GM12891 (cell line): ENCODE results near the gene SRP68.

Experiments used
- DNase-seq: peaks from one replicate; pipeline ENCODE4 v3.0.0; 2011; ENCODE audit warnings: low spot score; ENCODE audit not compliant: insufficient read length
- FAIRE-seq: peaks from 2 replicates; lab custom pipeline; 2011; peaks lifted over from hg19 to GRCh38; lab: Jason Lieb, UNC
- PAX5 ChIP-seq: IDR thresholded peaks from 2 replicates; pipeline ENCODE4 v1.6.1; 2011; ENCODE audit warnings: low read length, moderate library complexity, mild to moderate bottlenecking; ENCODE audit not compliant: insufficient read depth, severe bottlenecking
- POLR2A ChIP-seq: IDR thresholded peaks from 2 replicates; pipeline ENCODE4 v1.6.1; 2011; ENCODE audit warnings: low read depth, low read length, control low read depth
- POLR2AphosphoS5 ChIP-seq: IDR thresholded peaks from 2 replicates; pipeline ENCODE4 v1.6.1; 2011; ENCODE audit warnings: low read depth, low read length, control low read depth
- POU2F2 ChIP-seq: IDR thresholded peaks from 2 replicates; pipeline ENCODE4 v1.6.1; 2011; ENCODE audit warnings: low read depth, mild to moderate bottlenecking, control low read depth, low read length, moderate library complexity
- SPI1 ChIP-seq: IDR thresholded peaks from 2 replicates; pipeline ENCODE4 v1.6.1; 2011; ENCODE audit warnings: low read depth, low read length, control low read depth
- TAF1 ChIP-seq: IDR thresholded peaks from 2 replicates; pipeline ENCODE4 v1.6.1; 2011; ENCODE audit warnings: low read depth, low read length, control low read depth

Gene SRP68

GRCh38 chr17:76032780-76033108, 39.6 kb downstream of the SRP68 start:
- TF ChIP-seq POLR2A (no peak), TAF1 (no peak), SPI1 (no peak), POU2F2 (no peak), POLR2AphosphoS5 (no peak), PAX5 (no peak)
- no peak for FAIRE-seq
- no peak for DNase-seq

GRCh38 chr17:76032073-76032779, 40.1 kb downstream of the SRP68 start:
- no peak for TF ChIP-seq SPI1
- TF ChIP-seq PAX5, result no peak
- no peak for TF ChIP-seq POLR2A
- TF ChIP-seq POLR2AphosphoS5, result no peak
- no peak for TF ChIP-seq TAF1
- no peak for TF ChIP-seq POU2F2
- no peak for FAIRE-seq

DNA sequence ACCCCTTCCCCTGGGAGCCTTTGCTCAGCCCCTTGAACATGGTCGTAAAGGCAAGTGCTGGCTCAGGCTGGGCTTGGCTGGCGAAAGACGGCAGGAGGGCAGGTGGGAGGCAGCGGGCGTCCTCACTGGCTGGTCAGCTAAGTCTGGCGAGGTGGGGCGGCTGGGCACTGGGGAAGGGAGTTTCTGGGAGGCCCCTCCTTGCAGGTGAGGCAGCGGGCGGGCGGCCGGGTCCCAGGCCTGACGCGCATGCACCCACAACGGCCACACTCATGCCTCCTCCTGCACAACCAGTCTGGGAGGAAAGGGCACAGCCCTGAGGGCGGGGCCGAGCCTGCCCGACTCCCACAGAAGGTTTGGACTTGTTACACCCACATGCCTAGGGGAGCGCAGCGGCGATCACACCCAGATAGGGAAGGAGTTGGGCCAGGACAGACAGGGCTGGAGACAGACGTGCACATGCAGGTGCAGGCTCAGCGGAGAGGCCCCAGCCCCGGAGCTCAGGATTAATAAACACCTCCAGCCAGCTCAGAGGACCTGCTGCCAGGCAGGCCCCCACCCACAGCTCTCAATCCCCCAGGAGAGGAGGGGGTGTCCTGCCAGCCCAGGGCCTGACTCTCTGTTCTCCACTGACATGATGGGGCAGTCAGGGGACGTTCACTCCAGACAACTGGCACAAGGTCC, 45.0 kb downstream of the SRP68 start, which contains the start of gene EVPL:
Gene EVPL, minus strand, starts transcription at position 148 of the 681 bp plus-strand sequence. Its CDS starts 108 bp downstream, at position 40.
- FAIRE-seq, result no peak
- DNase-seq, result no peak

More at GRCh38 chr17:76032073-76032779, 40.1 kb downstream of the SRP68 start:
- no peak for DNase-seq

DNA sequence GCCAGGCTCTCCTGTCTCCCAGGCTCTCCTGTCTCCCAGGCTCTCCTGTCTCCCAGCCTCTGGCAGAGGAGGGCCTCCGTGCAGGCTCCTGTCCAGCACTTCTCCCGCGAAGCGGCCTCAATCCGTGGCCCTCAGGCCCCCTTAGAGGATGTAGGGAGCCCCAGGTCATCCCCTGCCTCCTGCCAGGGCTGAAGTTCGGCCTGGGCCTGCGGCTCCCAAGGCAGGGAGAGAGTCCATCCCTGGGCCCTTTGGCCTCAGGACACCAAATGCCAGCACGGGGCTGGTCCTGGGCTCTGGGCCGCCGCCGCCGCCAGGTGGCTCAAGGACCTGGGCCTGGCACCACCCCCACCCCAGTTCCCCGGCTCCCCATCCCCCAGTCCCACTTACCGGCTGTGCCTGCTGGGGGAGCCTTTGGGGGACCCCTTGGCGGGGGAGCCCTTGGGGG, 45.6 kb downstream of the SRP68 start:
- DNase-seq (no peak), FAIRE-seq (no peak)
- TF ChIP-seq PAX5 (no peak), POLR2A (no peak), TAF1 (no peak), POLR2AphosphoS5 (no peak), SPI1 (no peak), POU2F2 (no peak)

More for the DNA sequence above, 45.0 kb downstream of the SRP68 start, which contains the start of gene EVPL:
- TF ChIP-seq POLR2A (no peak), SPI1 (no peak)

- TF ChIP-seq PAX5 (no peak), POLR2AphosphoS5 (no peak), TAF1 (no peak), POU2F2 (no peak)
- FAIRE-seq (no peak), DNase-seq (no peak)
Measured at GRCh38 chr17:76025294-76025693, 47.0 kb downstream of the SRP68 start.

GRCh38 chr17:76024353-76024752, 48.0 kb downstream of the SRP68 start:
- TF ChIP-seq POU2F2 (no peak), PAX5 (no peak)
- no peak for DNase-seq
- FAIRE-seq, result no peak

DNA sequence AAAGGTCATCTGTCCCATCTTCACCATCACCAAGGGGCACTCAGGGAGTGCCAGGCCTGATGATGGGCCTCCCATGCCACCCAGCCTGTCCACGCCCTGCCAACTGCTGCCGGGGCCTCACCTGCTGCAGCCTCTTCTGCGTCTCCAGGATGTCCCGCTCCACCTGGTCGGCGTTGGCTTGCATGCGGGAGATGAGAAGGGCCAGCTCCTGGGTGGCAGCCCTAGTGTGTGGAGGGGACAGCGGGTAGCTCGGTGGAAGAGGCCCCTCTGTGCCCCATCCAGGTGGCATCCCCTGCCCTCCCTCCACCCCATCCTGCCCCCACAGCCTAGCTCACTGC, 48.4 kb downstream of the SRP68 start:
- FAIRE-seq, result no peak
- TF ChIP-seq TAF1 (no peak), POLR2AphosphoS5 (no peak), PAX5 (no peak)
- no peak for DNase-seq

DNA sequence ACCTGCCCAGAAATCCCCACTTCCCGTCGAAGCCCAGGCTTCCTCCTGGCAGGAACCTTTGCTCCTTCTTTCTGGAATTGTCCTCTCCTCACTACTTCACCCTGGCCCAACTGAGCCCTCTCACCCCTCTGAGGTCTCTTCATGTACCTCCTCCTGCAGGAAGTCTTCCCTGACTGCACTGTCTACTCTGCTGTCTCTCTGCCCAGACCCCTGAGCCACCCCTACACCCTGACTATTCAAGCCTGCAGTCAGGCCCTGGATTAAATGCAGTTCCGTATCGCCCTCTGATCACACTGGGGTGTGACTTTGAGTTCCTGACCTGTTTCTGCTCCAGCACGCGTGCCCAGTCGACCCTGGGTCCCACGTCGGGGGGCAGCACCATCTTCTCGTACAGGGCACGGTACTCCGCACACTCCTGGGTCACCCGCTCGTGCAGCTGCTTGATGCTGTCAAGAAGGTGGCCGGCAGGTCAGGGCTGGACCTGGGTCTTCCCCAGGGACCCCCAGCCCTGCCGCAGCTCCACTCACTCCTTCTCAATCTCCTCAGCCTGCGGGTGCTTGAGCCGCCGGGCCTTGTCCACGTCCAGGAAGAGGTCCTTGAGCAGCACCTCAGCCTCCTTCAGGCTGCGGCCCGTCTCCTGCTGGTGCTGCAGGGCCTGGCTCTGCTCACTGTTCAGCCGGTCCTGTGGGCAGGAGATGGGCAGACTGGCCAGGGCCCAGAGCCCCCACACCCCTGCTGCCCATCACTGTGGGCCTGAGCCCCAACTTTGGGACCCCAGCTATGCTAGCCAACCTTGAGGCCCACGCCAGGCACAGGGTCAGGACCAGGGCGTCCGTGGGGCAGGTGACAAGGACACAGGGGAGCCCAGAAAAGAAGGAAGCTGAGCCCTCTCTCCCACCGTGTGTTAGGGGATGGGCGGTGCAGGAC, 49.1 kb downstream of the SRP68 start:
- no peak for FAIRE-seq
- no peak for TF ChIP-seq POLR2A
- no peak for TF ChIP-seq POU2F2
- no peak for TF ChIP-seq SPI1
- no peak for TF ChIP-seq POLR2AphosphoS5
- TF ChIP-seq TAF1, result no peak
- TF ChIP-seq PAX5, result no peak
- no peak for DNase-seq

- DNase-seq, result no peak
Measured at GRCh38 chr17:76022285-76022684, 50.0 kb downstream of the SRP68 start.

GRCh38 chr17:76019833-76020467, 52.4 kb downstream of the SRP68 start:
- no peak for TF ChIP-seq SPI1
- no peak for TF ChIP-seq POU2F2
- TF ChIP-seq POLR2A, result no peak
- no peak for TF ChIP-seq POLR2AphosphoS5
- TF ChIP-seq TAF1, result no peak
- TF ChIP-seq PAX5, result no peak
- FAIRE-seq, result no peak
- DNase-seq, result no peak

More at GRCh38 chr17:76022285-76022684, 50.0 kb downstream of the SRP68 start:
- FAIRE-seq, result no peak
- TF ChIP-seq SPI1 (no peak), POLR2AphosphoS5 (no peak), POU2F2 (no peak), POLR2A (no peak), TAF1 (no peak)
